Measurements from ENCODE around the gene SH3BGRL.

SH3BGRL gene

GRCh38 chrX:81201671-81202455 lies at the start of gene SH3BGRL, which contains the start of gene HMGN5:
SH3BGRL (plus strand) TSS chrX:81202102; CDS start chrX:81202201, 99 bp downstream.
HMGN5 (minus strand) TSS chrX:81201913; CDS start chrX:81121549, 80,364 bp downstream.
- Mint-ChIP-seq H3K4me1 (peaks cover 58% of the 10 kb centered on the region), H3K36me3 (peaks cover 4% of the 10 kb centered on the region), H3K27ac (peak within 1 kb of the TSS; percentile 96), H3K4me3 (peak within 1 kb of the TSS; percentile 94), H3K27me3 (no peaks in the 10 kb centered on the region), H3K9me3 (no peaks in the 10 kb centered on the region)

- Mint-ChIP-seq H3K4me1 (no peaks in the 10 kb centered on the region), H3K4me3 (no peak overlapping the region), H3K27me3 (no peaks in the 10 kb centered on the region), H3K36me3 (no peaks in the 10 kb centered on the region), H3K9me3 (no peaks in the 10 kb centered on the region), H3K27ac (no peak overlapping the region)
Observed at GRCh38 chrX:81168391-81168790, 33.5 kb upstream of the SH3BGRL start.

GRCh38 chrX:81174286-81174685 lies 27.6 kb upstream of the SH3BGRL start:
- H3K4me1 Mint-ChIP-seq = no peaks in the 10 kb centered on the region
- H3K27ac Mint-ChIP-seq = no peak overlapping the region
- H3K27me3 Mint-ChIP-seq = no peaks in the 10 kb centered on the region
- H3K9me3 Mint-ChIP-seq = no peaks in the 10 kb centered on the region
- no peak overlapping the region for H3K4me3 Mint-ChIP-seq
- no peaks in the 10 kb centered on the region for H3K36me3 Mint-ChIP-seq

GRCh38 chrX:81195259-81195658 lies 6.6 kb upstream of the SH3BGRL start:
- Mint-ChIP-seq H3K9me3 (no peaks in the 10 kb centered on the region), H3K4me3 (no peak overlapping the region), H3K27me3 (no peaks in the 10 kb centered on the region), H3K36me3 (peaks cover 4% of the 10 kb centered on the region), H3K4me1 (peaks cover 15% of the 10 kb centered on the region), H3K27ac (no peak overlapping the region)

GRCh38 chrX:81195712-81196111 lies 6.2 kb upstream of the SH3BGRL start:
- Mint-ChIP-seq H3K9me3 (no peaks in the 10 kb centered on the region), H3K36me3 (peaks cover 4% of the 10 kb centered on the region), H3K27me3 (no peaks in the 10 kb centered on the region), H3K4me1 (peaks cover 15% of the 10 kb centered on the region), H3K27ac (no peak overlapping the region), H3K4me3 (no peak overlapping the region)

- Mint-ChIP-seq H3K9me3 (no peaks in the 10 kb centered on the region), H3K27ac (peak overlapping the region; percentile 96), H3K27me3 (no peaks in the 10 kb centered on the region), H3K4me1 (peaks cover 50% of the 10 kb centered on the region), H3K4me3 (peak overlapping the region; percentile 94), H3K36me3 (peaks cover 4% of the 10 kb centered on the region)
Observed at GRCh38 chrX:81201071-81201470, 831 bp upstream of the SH3BGRL start.

GRCh38 chrX:81202456-81202819 lies 536 bp downstream of the SH3BGRL start:
- peak overlapping the region; percentile 96 for H3K27ac Mint-ChIP-seq
- no peaks in the 10 kb centered on the region for H3K27me3 Mint-ChIP-seq
- no peaks in the 10 kb centered on the region for H3K9me3 Mint-ChIP-seq
- H3K36me3 Mint-ChIP-seq = peaks cover 4% of the 10 kb centered on the region
- H3K4me1 Mint-ChIP-seq = peaks cover 60% of the 10 kb centered on the region
- H3K4me3 Mint-ChIP-seq = peak overlapping the region; percentile 94

- peaks cover 63% of the 10 kb centered on the region for H3K4me1 Mint-ChIP-seq
- peak overlapping the region; percentile 94 for H3K4me3 Mint-ChIP-seq
- peak overlapping the region; percentile 96 for H3K27ac Mint-ChIP-seq
Observed at GRCh38 chrX:81202943-81203342, 1.0 kb downstream of the SH3BGRL start.

GRCh38 chrX:81205551-81205950 lies 3.6 kb downstream of the SH3BGRL start:
- H3K4me1 Mint-ChIP-seq = peaks cover 58% of the 10 kb centered on the region
- H3K27ac Mint-ChIP-seq = no peak overlapping the region
- H3K36me3 Mint-ChIP-seq = peaks cover 7% of the 10 kb centered on the region
- no peak overlapping the region for H3K4me3 Mint-ChIP-seq
- no peaks in the 10 kb centered on the region for H3K9me3 Mint-ChIP-seq
- no peaks in the 10 kb centered on the region for H3K27me3 Mint-ChIP-seq

More at GRCh38 chrX:81202943-81203342, 1.0 kb downstream of the SH3BGRL start:
- peaks cover 7% of the 10 kb centered on the region for H3K36me3 Mint-ChIP-seq
- H3K27me3 Mint-ChIP-seq = no peaks in the 10 kb centered on the region
- no peaks in the 10 kb centered on the region for H3K9me3 Mint-ChIP-seq

- H3K4me3 Mint-ChIP-seq = no peak overlapping the region
- H3K4me1 Mint-ChIP-seq = peaks cover 57% of the 10 kb centered on the region
- peaks cover 7% of the 10 kb centered on the region for H3K36me3 Mint-ChIP-seq
- no peaks in the 10 kb centered on the region for H3K9me3 Mint-ChIP-seq
- H3K27ac Mint-ChIP-seq = peak overlapping the region; percentile 59
- H3K27me3 Mint-ChIP-seq = no peaks in the 10 kb centered on the region
Observed at GRCh38 chrX:81206476-81206875, 4.6 kb downstream of the SH3BGRL start.

GRCh38 chrX:81208916-81209315 lies 7.0 kb downstream of the SH3BGRL start:
- Mint-ChIP-seq H3K4me3 (no peak overlapping the region), H3K27ac (no peak overlapping the region), H3K36me3 (peaks cover 10% of the 10 kb centered on the region), H3K4me1 (peaks cover 47% of the 10 kb centered on the region), H3K27me3 (no peaks in the 10 kb centered on the region), H3K9me3 (no peaks in the 10 kb centered on the region)

GRCh38 chrX:81215685-81216084 lies 13.8 kb downstream of the SH3BGRL start:
- no peak overlapping the region for H3K27ac Mint-ChIP-seq
- no peaks in the 10 kb centered on the region for H3K9me3 Mint-ChIP-seq
- peaks cover 7% of the 10 kb centered on the region for H3K36me3 Mint-ChIP-seq
- H3K4me1 Mint-ChIP-seq = peaks cover 58% of the 10 kb centered on the region
- no peaks in the 10 kb centered on the region for H3K27me3 Mint-ChIP-seq
- no peak overlapping the region for H3K4me3 Mint-ChIP-seq

- Mint-ChIP-seq H3K36me3 (peaks cover 6% of the 10 kb centered on the region), H3K4me3 (no peak overlapping the region), H3K4me1 (peaks cover 38% of the 10 kb centered on the region), H3K27me3 (no peaks in the 10 kb centered on the region), H3K9me3 (no peaks in the 10 kb centered on the region), H3K27ac (no peak overlapping the region)
Observed at GRCh38 chrX:81229229-81229628, 27.3 kb downstream of the SH3BGRL start.

- peaks cover 9% of the 10 kb centered on the region for H3K36me3 Mint-ChIP-seq
Observed at GRCh38 chrX:81229901-81230300, 28.0 kb downstream of the SH3BGRL start.

GRCh38 chrX:81231476-81231875 lies 29.6 kb downstream of the SH3BGRL start:
- H3K4me1 Mint-ChIP-seq = peaks cover 37% of the 10 kb centered on the region
- H3K36me3 Mint-ChIP-seq = peaks cover 15% of the 10 kb centered on the region
- H3K9me3 Mint-ChIP-seq = no peaks in the 10 kb centered on the region
- H3K27me3 Mint-ChIP-seq = no peaks in the 10 kb centered on the region
- H3K27ac Mint-ChIP-seq = no peak overlapping the region
- no peak overlapping the region for H3K4me3 Mint-ChIP-seq

More at GRCh38 chrX:81229901-81230300, 28.0 kb downstream of the SH3BGRL start:
- Mint-ChIP-seq H3K27me3 (no peaks in the 10 kb centered on the region), H3K4me3 (no peak overlapping the region), H3K4me1 (peaks cover 42% of the 10 kb centered on the region), H3K27ac (no peak overlapping the region), H3K9me3 (no peaks in the 10 kb centered on the region)

- Mint-ChIP-seq H3K36me3 (peaks cover 23% of the 10 kb centered on the region), H3K4me3 (no peak overlapping the region), H3K9me3 (no peaks in the 10 kb centered on the region), H3K4me1 (peaks cover 37% of the 10 kb centered on the region), H3K27me3 (no peaks in the 10 kb centered on the region), H3K27ac (no peak overlapping the region)
Observed at GRCh38 chrX:81232218-81232617, 30.3 kb downstream of the SH3BGRL start.
